Measurements from ENCODE around the gene P2RY2. TPM values are rescaled to one million over a fixed set of nuclear protein-coding genes. Genes with fewer than 3 reads are reported as not detected.

Gene P2RY2
- total and polyA plus RNA-seq, 2 of the 8 experiments (the other 6 are each of a cell fraction or from before 2014, with no cell fraction given) = 1.0 to 1.5 TPM

DNA sequence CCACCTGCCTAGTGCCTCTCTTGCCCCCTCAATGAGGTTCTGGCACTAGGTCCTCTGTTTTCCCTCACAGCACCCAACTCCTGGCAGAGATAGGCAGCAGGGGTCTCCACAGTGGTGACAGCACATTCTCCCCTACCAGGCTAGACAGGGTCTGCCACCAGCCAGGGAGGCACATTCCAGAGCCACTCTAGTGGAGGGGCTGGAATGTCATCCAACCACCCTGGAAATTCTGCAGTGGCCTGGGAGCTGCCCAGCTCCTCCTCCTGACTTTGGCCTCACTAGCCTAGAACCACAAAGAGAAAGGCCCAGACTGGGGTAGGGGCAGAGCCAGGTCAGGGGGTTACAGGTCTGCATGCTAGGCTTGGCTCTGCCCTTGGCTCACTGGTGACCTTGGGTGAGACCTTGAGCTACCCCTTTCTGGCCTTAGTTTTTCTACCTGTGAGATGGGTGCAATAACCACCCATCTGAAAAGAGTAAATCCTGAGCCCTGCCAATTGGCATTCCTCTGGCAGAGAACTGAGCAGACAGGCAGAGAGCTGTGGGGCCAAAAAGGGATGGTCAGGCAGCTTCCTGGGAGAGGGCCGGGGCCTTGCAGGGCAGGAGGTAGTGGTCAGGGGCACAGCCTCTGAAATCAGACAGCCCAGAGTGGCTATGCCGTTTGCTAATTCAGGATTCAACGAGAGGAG, 7.1 kb downstream of the P2RY2 start:
- Histone ChIP-seq H3K18ac (ENCODE audit: extremely low read depth, low read length) (no peak overlapping the region), H2AK5ac (ENCODE audit: low read depth, low read length) (peak overlapping the region; percentile 16; the same call in 1 of the 2 replicates), H4K20me1 (replicated peaks in 1 of 2; ENCODE audit: control insufficient read depth in 1 of 2, insufficient read depth in 2 of 2, low read length in 2 of 2) (no peaks in the 10 kb centered on the region), H3K36me3 (ENCODE audit: control insufficient read depth in 2 of 4, insufficient read depth in 4 of 4, low read length in 3 of 4) (no peaks in the 10 kb centered on the region), H3K4me3 (ENCODE audit: extremely low read depth in 1 of 4, insufficient read depth in 2 of 4, low read depth in 3 of 4, low read length in 4 of 4) (no peak overlapping the region), H3K4ac (replicated peaks; ENCODE audit: insufficient read length, low read depth, low read length) (no peak overlapping the region), H3K23ac (ENCODE audit: insufficient read length) (no peak overlapping the region), H3K4me1 (replicated peaks in 1 of 4; ENCODE audit: control insufficient read depth in 3 of 4, insufficient read depth in 4 of 4, low read length in 3 of 4) (peaks cover 3 to 15% (median 13%) of the 10 kb centered on the region in 4 experiments), H3K9ac (replicated peaks in 1 of 4; ENCODE audit: extremely low read depth in 1 of 4, low read depth in 3 of 4, low read length in 3 of 4) (no peak overlapping the region), H3K23me2 (ENCODE audit: low read depth, low read length) (no peaks in the 10 kb centered on the region; the same call in 1 of the 2 replicates), H2AFZ (ENCODE audit: low read length) (no peak overlapping the region), H3K56ac (replicated peaks; ENCODE audit: insufficient read length, low read depth, low read length) (no peak overlapping the region), H3K79me2 (ENCODE audit: control insufficient read depth in 1 of 2, insufficient read depth in 2 of 2, low read length in 2 of 2) (no peaks in the 10 kb centered on the region), H2BK120ac (replicated peaks; ENCODE audit: low read depth, low read length) (no peak overlapping the region), H3K79me1 (ENCODE audit: low read depth, low read length) (no peaks in the 10 kb centered on the region; the same call in 1 of the 2 replicates), H3K27me3 (replicated peaks in 1 of 4; ENCODE audit: control insufficient read depth in 3 of 4, extremely low read depth in 1 of 4, insufficient read depth in 3 of 4, low read length in 3 of 4) (peaks cover 0 to 3% (median 2%) of the 10 kb centered on the region in 4 experiments; a peak in 3 of 7 replicates), H3K4me2 (ENCODE audit: insufficient read depth in 1 of 2, low read depth in 2 of 2, low read length in 2 of 2) (no peak overlapping the region), H4K91ac (replicated peaks; ENCODE audit: insufficient read length, low read length) (no peak overlapping the region), H3K9me3 (ENCODE audit: insufficient read depth in 2 of 2, low read depth in 1 of 2, low read length in 1 of 2) (no peaks in the 10 kb centered on the region), H3K27ac (ENCODE audit: low read depth, low read length) (no peak overlapping the region), H2BK5ac (ENCODE audit: low read depth, low read length) (no peak overlapping the region), H3K14ac (ENCODE audit: insufficient read length) (no peak overlapping the region), H2BK15ac (ENCODE audit: low read length) (peak overlapping the region; percentile 61), H2BK20ac (ENCODE audit: low read length) (no peak overlapping the region), H2BK12ac (ENCODE audit: low read depth, low read length) (peak overlapping the region; percentile 60; the same call in 1 of the 2 replicates), H4K8ac (ENCODE audit: extremely low read depth, insufficient read depth, low read length) (no peak overlapping the region), H4K5ac (ENCODE audit: insufficient read length, low read depth, low read length) (no peak overlapping the region)
- WGBS, 2 experiments (ENCODE audit: extremely low coverage in 1 of 2, insufficient coverage in 1 of 2, insufficient read length in 1 of 2, insufficient replicate concordance in 2 of 2, low coverage in 1 of 2, low lambda C conversion rate in 2 of 2, missing lambda C conversion rate in 1 of 2) = 52% methylated on average over 3 of the region's 3 CpGs; no CpG with 5 or more reads in 1 of the 2 experiments
- no peak for FAIRE-seq
- POLR2A ChIA-PET (ENCODE audit: partially characterized antibody) = no interaction called here
- DNase-seq (ENCODE audit: low read depth in 1 of 2, low spot score in 2 of 2) = no peak
- CTCF ChIA-PET (ENCODE audit: partially characterized antibody) = interaction anchor here (1.1 to 4.2 kb wide), 8 partner anchors 9 to 65 kb away, joined by 3 to 24 read pairs (median 5); no protein-coding TSS in a partner anchor
- TF ChIP-seq JUND (IDR thresholded peaks at IDR 0.05; ENCODE audit: low read length) = no peak
- peak; percentile 61; the same call in 1 of the 2 replicates for TF ChIP-seq KDM1A (IDR thresholded peaks at IDR 0.05; ENCODE audit: borderline replicate concordance, low read length)
- TF ChIP-seq TEAD4 (IDR thresholded peaks at IDR 0.05; ENCODE audit: low read depth, low read length) = peak; percentile 85
- TF ChIP-seq TCF12 (IDR thresholded peaks at IDR 0.05; ENCODE audit: low read depth, low read length) = no peak
- no peak for TF ChIP-seq CBX8 (IDR thresholded peaks at IDR 0.05; ENCODE audit: borderline replicate concordance, low read depth, low read length)
- no peak for TF ChIP-seq FOSL1 (IDR thresholded peaks at IDR 0.05; ENCODE audit: insufficient read depth, low read depth, low read length)
- no peak for TF ChIP-seq KDM5A (IDR thresholded peaks at IDR 0.05; ENCODE audit: low read length)
- no peak for TF ChIP-seq SIX5 (IDR thresholded peaks at IDR 0.05; ENCODE audit: low read depth, low read length)
- TF ChIP-seq, protein P1, sequence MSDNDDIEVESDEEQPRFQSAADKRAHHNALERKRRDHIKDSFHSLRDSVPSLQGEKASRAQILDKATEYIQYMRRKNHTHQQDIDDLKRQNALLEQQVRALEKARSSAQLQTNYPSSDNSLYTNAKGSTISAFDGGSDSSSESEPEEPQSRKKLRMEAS (IDR thresholded peaks at IDR 0.05) = no peak
- TF ChIP-seq RBBP5 (IDR thresholded peaks at IDR 0.05; ENCODE audit: borderline replicate concordance, low read depth, low read length) = no peak
- TF ChIP-seq BCL11A (IDR thresholded peaks at IDR 0.05; ENCODE audit: low read depth in 2 of 2, low read length in 2 of 2) = no peak
- no peak for TF ChIP-seq CEBPB (IDR thresholded peaks at IDR 0.05; ENCODE audit: low read depth, low read length)
